ENCODE measurements around the gene PKP2. TPM values are rescaled to one million over a fixed set of nuclear protein-coding genes. Genes with fewer than 3 reads are reported as not detected.

PKP2 gene
- total RNA-seq, 1 donor from 2014 or later, result 4.7 TPM

- no peak for DNase-seq
These were observed 143.0 kb downstream of the PKP2 start for GRCh38 chr12:32753605-32754004.

GRCh38 chr12:32743264-32743663, 153.3 kb downstream of the PKP2 start:
- no peak for DNase-seq

GRCh38 chr12:32742133-32742532, 154.4 kb downstream of the PKP2 start:
- DNase-seq, result no peak

Other genes starting within 250 kb of the PKP2 start
- gene DNM1L, start 217.5 kb downstream of the PKP2 start, total RNA-seq, result 215 TPM
- 41.3 TPM for gene YARS2, start 140.9 kb downstream of the PKP2 start, total RNA-seq